Astrocyte (in vitro differentiated cells and primary cell): Measurements from ENCODE around the gene MRPL10. TPM values are rescaled to one million over a fixed set of nuclear protein-coding genes. Genes with fewer than 3 reads are reported as not detected.

Experiments
- DNase-seq: peaks from one replicate; pipeline ENCODE4 v3.0.0-alpha.2; 2010; ENCODE audit warnings: low read depth
- FAIRE-seq: peaks from 2 replicates; lab custom pipeline; 2011; peaks lifted over from hg19 to GRCh38; lab: Jason Lieb, UNC
- H2AFZ ChIP-seq: 2 replicates; pipeline ENCODE4 v1.6.0; 2012; ENCODE audit warnings: low read depth, low read length, inconsistent platforms
- H3K27ac ChIP-seq: 2 replicates; pipeline ENCODE4 v1.5.1; 2011; ENCODE audit warnings: low read depth, low read length, inconsistent platforms
- H3K27me3 ChIP-seq: 2 replicates; pipeline ENCODE4 v1.6.0; 2011; ENCODE audit warnings: low read length, inconsistent platforms; ENCODE audit not compliant: insufficient read depth
- H3K36me3 ChIP-seq: 2 replicates; pipeline ENCODE4 v1.5.1; 2011; ENCODE audit warnings: low read length, inconsistent platforms; ENCODE audit not compliant: insufficient read depth
- H3K4me1 ChIP-seq: 2 replicates; pipeline ENCODE4 v1.5.1; 2011; ENCODE audit warnings: low read length, inconsistent platforms; ENCODE audit not compliant: insufficient read depth
- H3K4me2 ChIP-seq: 2 replicates; pipeline ENCODE4 v1.6.0; 2012; ENCODE audit warnings: low read length, inconsistent platforms
- H3K4me3 ChIP-seq: 2 replicates; pipeline ENCODE4 v1.5.1; 2011; ENCODE audit warnings: low read depth, mild to moderate bottlenecking, low read length, inconsistent platforms; ENCODE audit not compliant: insufficient read depth
- H3K79me2 ChIP-seq: 2 replicates; pipeline ENCODE4 v1.6.0; 2012; ENCODE audit warnings: mild to moderate bottlenecking, low read length, inconsistent platforms; ENCODE audit not compliant: insufficient read depth
- H3K9ac ChIP-seq: 2 replicates; pipeline ENCODE4 v1.6.0; 2012; ENCODE audit warnings: mild to moderate bottlenecking, low read length, inconsistent platforms
- H3K9me3 ChIP-seq: 2 replicates; pipeline ENCODE4 v1.5.1; 2012; ENCODE audit warnings: low read depth, mild to moderate bottlenecking, low read length, inconsistent platforms; ENCODE audit not compliant: insufficient read depth
- H4K20me1 ChIP-seq: 2 replicates; pipeline ENCODE4 v1.6.0; 2012; ENCODE audit warnings: low read length, inconsistent platforms; ENCODE audit not compliant: insufficient read depth
- H3K27ac Mint-ChIP-seq: one replicate; pipeline ENCODE4 v1.8.0; 2021; ENCODE audit warnings: mild to moderate bottlenecking, mixed read lengths; ENCODE audit not compliant: unreplicated experiment
- H3K27me3 Mint-ChIP-seq: one replicate; pipeline ENCODE4 v1.8.0; 2021; ENCODE audit warnings: low read depth, mixed read lengths; ENCODE audit not compliant: unreplicated experiment
- H3K36me3 Mint-ChIP-seq: one replicate; pipeline ENCODE4 v1.8.0; 2021; ENCODE audit warnings: low read depth, mixed read lengths; ENCODE audit not compliant: unreplicated experiment
- H3K4me1 Mint-ChIP-seq: one replicate; pipeline ENCODE4 v1.8.0; 2021; ENCODE audit warnings: low read depth, mixed read lengths; ENCODE audit not compliant: unreplicated experiment
- H3K4me3 Mint-ChIP-seq: one replicate; pipeline ENCODE4 v1.8.0; 2021; ENCODE audit warnings: mild to moderate bottlenecking, moderate library complexity, mixed read lengths; ENCODE audit not compliant: unreplicated experiment
- H3K9me3 Mint-ChIP-seq: one replicate; pipeline ENCODE4 v1.8.0; 2021; ENCODE audit warnings: mild to moderate bottlenecking, mixed read lengths; ENCODE audit not compliant: unreplicated experiment
- EZH2 ChIP-seq: IDR thresholded peaks from 2 replicates; pipeline ENCODE4 v1.6.1; 2012; ENCODE audit warnings: mild to moderate bottlenecking, low read length, inconsistent platforms; ENCODE audit not compliant: insufficient read depth
- total RNA-seq: library from RNA; stranded (reverse); gene quantifications from 2 replicates; pipeline ENCODE4 v1.2.1, GENCODE V29; 2021
- TF ChIP-seq, protein P1 (sequence below): IDR thresholded peaks from 2 replicates; pipeline ENCODE4 v1.5.1; 2011; ENCODE audit warnings: low read depth, mild to moderate bottlenecking, inconsistent platforms, low read length, moderate library complexity; ENCODE audit not compliant: insufficient read depth

Gene MRPL10
- total RNA-seq, 1 donor from 2014 or later = 33.2 TPM

DNA sequence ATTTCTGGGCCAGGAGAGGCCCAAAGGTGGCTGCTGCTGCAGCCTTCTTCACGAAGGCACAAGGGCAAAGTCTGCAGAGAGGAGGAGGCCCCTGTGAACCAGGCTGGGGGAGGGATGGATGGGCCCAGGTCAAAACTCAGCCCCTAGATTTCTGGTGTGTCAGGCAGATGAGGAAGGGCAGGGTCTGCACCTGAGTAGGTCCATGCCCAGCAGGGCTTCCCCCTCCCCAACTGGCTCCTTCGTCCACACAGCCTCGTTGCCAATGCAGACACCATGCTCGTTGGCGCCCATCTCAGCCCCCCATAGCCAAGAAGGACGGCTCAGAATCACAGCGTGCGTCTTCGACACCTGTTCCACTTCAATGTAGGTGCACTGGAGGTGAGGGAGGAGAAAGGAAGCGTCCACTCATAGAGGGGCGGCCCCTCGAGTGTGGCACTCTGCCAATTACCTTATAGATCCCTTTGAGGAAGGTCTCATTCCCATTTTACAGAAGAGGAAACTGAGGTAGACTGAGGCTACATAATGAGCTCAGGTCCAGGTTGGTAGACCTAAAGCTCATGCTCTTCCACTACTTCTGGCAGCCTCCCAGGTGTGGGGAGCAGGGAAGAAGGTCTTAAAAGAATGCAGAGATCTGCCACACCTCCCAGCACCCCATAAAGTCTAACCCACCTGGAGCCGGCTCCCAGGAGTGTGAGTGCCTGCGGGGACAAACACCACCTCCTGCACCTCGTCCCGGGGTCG, 8.8 kb upstream of the MRPL10 start:
- Mint-ChIP-seq H3K9me3 (no peaks in the 10 kb centered on the region), H3K4me1 (peaks cover 24% of the 10 kb centered on the region), H3K4me3 (peak overlapping the region; percentile 93), H3K27me3 (peaks cover 2% of the 10 kb centered on the region), H3K27ac (no peak overlapping the region), H3K36me3 (peaks cover 11% of the 10 kb centered on the region)
- H3K36me3 ChIP-seq = no peaks in the 10 kb centered on the region
- H3K9me3 ChIP-seq = no peaks in the 10 kb centered on the region
- H3K27me3 ChIP-seq = peaks cover 3% of the 10 kb centered on the region
- no peaks in the 10 kb centered on the region for H4K20me1 ChIP-seq
- no peak for TF ChIP-seq EZH2
- peaks cover 20% of the 10 kb centered on the region for H3K4me1 ChIP-seq
- peak overlapping the region; percentile 79 for H3K4me3 ChIP-seq
- H3K27ac ChIP-seq = no peak overlapping the region
- peak overlapping the region; percentile 94 for H2AFZ ChIP-seq
- FAIRE-seq (no peak), DNase-seq (no peak)
- peak overlapping the region; percentile 94 for H3K4me2 ChIP-seq
- no peaks in the 10 kb centered on the region for H3K79me2 ChIP-seq
- peak overlapping the region; percentile 83 for H3K9ac ChIP-seq

DNA sequence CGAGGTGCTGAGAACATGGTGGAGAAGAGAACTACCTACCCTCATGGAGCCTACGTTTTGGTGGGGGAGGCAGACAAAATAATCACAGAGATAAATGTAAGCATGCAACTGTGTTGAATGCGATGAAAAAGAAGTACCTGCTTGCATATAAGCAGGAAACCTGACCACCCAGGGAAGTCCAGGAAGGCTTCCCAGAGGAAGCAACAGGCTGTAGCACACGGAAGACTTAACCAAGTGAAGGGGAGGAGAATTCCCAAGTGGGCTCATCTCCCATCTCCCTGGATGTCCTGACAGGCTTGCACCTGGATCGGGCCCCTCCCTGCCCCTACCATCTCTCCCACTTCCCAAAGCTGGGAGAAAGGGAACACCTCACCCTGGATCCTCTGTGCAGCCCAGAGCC, 7.7 kb upstream of the MRPL10 start:
- H3K36me3 ChIP-seq = no peaks in the 10 kb centered on the region
- no peak overlapping the region for H3K27ac ChIP-seq
- Mint-ChIP-seq H3K4me1 (peaks cover 15% of the 10 kb centered on the region), H3K4me3 (peak overlapping the region; percentile 67), H3K9me3 (no peaks in the 10 kb centered on the region), H3K27me3 (no peaks in the 10 kb centered on the region), H3K36me3 (peaks cover 20% of the 10 kb centered on the region), H3K27ac (no peak overlapping the region)
- H3K79me2 ChIP-seq = no peaks in the 10 kb centered on the region
- H3K4me3 ChIP-seq = no peak overlapping the region
- peaks cover 20% of the 10 kb centered on the region for H3K4me1 ChIP-seq
- no peak overlapping the region for H2AFZ ChIP-seq
- no peaks in the 10 kb centered on the region for H3K9me3 ChIP-seq
- H4K20me1 ChIP-seq = no peaks in the 10 kb centered on the region
- FAIRE-seq (no peak), DNase-seq (no peak)
- H3K27me3 ChIP-seq = no peaks in the 10 kb centered on the region
- TF ChIP-seq, protein P1, sequence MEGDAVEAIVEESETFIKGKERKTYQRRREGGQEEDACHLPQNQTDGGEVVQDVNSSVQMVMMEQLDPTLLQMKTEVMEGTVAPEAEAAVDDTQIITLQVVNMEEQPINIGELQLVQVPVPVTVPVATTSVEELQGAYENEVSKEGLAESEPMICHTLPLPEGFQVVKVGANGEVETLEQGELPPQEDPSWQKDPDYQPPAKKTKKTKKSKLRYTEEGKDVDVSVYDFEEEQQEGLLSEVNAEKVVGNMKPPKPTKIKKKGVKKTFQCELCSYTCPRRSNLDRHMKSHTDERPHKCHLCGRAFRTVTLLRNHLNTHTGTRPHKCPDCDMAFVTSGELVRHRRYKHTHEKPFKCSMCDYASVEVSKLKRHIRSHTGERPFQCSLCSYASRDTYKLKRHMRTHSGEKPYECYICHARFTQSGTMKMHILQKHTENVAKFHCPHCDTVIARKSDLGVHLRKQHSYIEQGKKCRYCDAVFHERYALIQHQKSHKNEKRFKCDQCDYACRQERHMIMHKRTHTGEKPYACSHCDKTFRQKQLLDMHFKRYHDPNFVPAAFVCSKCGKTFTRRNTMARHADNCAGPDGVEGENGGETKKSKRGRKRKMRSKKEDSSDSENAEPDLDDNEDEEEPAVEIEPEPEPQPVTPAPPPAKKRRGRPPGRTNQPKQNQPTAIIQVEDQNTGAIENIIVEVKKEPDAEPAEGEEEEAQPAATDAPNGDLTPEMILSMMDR = no peak
- TF ChIP-seq EZH2 = no peak
- no peak overlapping the region for H3K4me2 ChIP-seq
- no peak overlapping the region for H3K9ac ChIP-seq

DNA sequence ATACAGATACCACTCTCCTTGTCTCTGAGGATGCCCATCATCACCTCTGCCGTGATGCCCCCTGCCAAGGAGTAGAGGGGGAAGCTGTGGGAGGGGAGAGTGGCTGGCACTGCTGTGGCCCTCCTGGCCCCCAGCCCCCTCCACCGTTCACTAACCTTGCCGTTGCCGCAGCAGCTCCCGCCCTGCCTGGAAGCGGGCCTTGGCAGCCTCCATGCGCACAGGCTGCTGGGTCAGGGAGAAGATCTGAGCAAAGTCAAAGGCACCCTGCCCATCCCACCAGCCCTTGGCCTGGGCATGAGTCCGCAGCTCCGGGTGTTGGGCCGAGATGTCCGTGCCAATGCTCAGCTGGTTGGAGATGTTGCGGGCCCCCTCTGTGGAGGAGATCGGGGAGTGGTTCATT, 7.3 kb upstream of the MRPL10 start:
- H3K9ac ChIP-seq = no peak overlapping the region
- no peaks in the 10 kb centered on the region for H3K27me3 Mint-ChIP-seq
- H3K36me3 ChIP-seq = no peaks in the 10 kb centered on the region
- FAIRE-seq = no peak
- H3K9me3 ChIP-seq = no peaks in the 10 kb centered on the region
- peak overlapping the region; percentile 67 for H3K4me3 Mint-ChIP-seq
- no peak for DNase-seq
- H3K4me1 ChIP-seq = peaks cover 20% of the 10 kb centered on the region
- peaks cover 23% of the 10 kb centered on the region for H3K36me3 Mint-ChIP-seq
- H2AFZ ChIP-seq = no peak overlapping the region
- no peaks in the 10 kb centered on the region for H3K79me2 ChIP-seq
- H3K9me3 Mint-ChIP-seq = no peaks in the 10 kb centered on the region
- H3K4me3 ChIP-seq = no peak overlapping the region
- H3K27ac Mint-ChIP-seq = no peak overlapping the region
- H3K4me1 Mint-ChIP-seq = peaks cover 15% of the 10 kb centered on the region
- no peak overlapping the region for H3K27ac ChIP-seq
- TF ChIP-seq, protein P1 = no peak
- TF ChIP-seq EZH2 = no peak
- H3K4me2 ChIP-seq = no peak overlapping the region
- H3K27me3 ChIP-seq = no peaks in the 10 kb centered on the region
- H4K20me1 ChIP-seq = no peaks in the 10 kb centered on the region
